ENCODE data around the gene KANTR. TPM values are rescaled to one million over a fixed set of nuclear protein-coding genes. Genes with fewer than 3 reads are reported as not detected.

KANTR gene
- total RNA-seq, 1 experiment from 2014 or later: 18.2 TPM

GRCh38 chrX:53085661-53086229 is 8.2 kb upstream of the KANTR start:
- intact Hi-C loops (cut with micrococcal nuclease; ENCODE audit: unreplicated experiment): no loop called here
- Mint-ChIP-seq H3K9me3 (ENCODE audit: low read depth, unreplicated experiment) (no peaks in the 10 kb centered on the region), H3K4me3 (ENCODE audit: low read depth, unreplicated experiment) (no peak overlapping the region), H3K27me3 (ENCODE audit: unreplicated experiment) (no peaks in the 10 kb centered on the region), H3K36me3 (ENCODE audit: insufficient read depth, unreplicated experiment) (peaks cover 52% of the 10 kb centered on the region), H3K4me1 (ENCODE audit: low read depth, unreplicated experiment) (peaks cover 12% of the 10 kb centered on the region), H3K27ac (ENCODE audit: unreplicated experiment) (no peak overlapping the region)
- TF ChIP-seq CTCF (IDR thresholded peaks at IDR 0.05; ENCODE audit: unreplicated experiment): no peak
- CTCF ChIA-PET: no interaction called here
- DNase-seq: no peak
- no TSS peak for BruUV-seq (replicated peaks)

DNA sequence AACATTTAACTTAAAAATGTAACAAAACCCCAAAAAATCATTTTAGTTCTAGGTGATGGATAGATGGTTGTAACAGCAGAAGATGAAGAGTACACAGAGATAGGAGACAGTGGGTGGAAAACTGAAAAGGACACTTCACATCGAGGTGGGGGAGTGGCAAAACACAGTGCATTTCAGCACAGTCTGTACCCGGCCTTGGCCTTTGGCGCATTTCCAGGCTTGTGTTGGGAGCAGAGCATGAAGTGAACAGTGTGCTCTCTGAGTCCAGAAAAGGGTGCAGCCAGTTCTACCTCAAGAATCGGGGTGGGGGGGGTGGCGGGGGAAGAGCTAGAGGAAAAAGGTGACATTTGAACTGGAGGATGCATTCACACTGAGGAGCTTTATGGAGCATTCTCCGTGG is 7.5 kb upstream of the KANTR start:
- Mint-ChIP-seq H3K9me3 (ENCODE audit: low read depth, unreplicated experiment) (no peaks in the 10 kb centered on the region), H3K27me3 (ENCODE audit: unreplicated experiment) (no peaks in the 10 kb centered on the region), H3K36me3 (ENCODE audit: insufficient read depth, unreplicated experiment) (peaks cover 50% of the 10 kb centered on the region), H3K4me3 (ENCODE audit: low read depth, unreplicated experiment) (no peak overlapping the region), H3K4me1 (ENCODE audit: low read depth, unreplicated experiment) (peaks cover 12% of the 10 kb centered on the region), H3K27ac (ENCODE audit: unreplicated experiment) (no peak overlapping the region)
- intact Hi-C loops (cut with micrococcal nuclease; ENCODE audit: unreplicated experiment): no loop called here
- CTCF ChIA-PET: no interaction called here
- BruUV-seq (replicated peaks): no TSS peak
- no peak for TF ChIP-seq CTCF (IDR thresholded peaks at IDR 0.05; ENCODE audit: unreplicated experiment)
- no peak for DNase-seq

DNA sequence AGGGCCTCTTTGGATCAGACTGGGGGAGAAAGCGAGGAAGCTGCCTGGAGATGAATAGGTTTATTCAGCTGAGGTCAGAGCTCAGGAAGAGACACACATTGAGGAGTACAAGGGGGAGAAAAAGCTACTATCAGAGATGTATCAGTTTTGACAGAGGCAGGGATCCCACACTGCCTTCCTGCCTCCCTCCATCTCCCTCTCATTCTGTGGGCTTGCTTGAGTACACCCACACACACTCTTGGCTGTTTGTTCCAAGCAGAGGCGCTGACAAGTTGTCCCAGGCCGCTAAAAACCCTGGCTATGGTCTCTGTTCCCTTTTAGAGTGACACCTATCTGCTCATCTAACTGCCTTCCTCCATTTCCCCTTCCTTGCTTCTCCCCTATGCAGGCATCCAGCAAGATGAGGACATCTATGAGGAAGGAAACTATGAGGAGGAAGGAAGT is 6.5 kb upstream of the KANTR start:
- H3K4me3 Mint-ChIP-seq (ENCODE audit: low read depth, unreplicated experiment): no peak overlapping the region
- CTCF ChIA-PET: no interaction called here
- peaks cover 12% of the 10 kb centered on the region for H3K4me1 Mint-ChIP-seq (ENCODE audit: low read depth, unreplicated experiment)
- H3K9me3 Mint-ChIP-seq (ENCODE audit: low read depth, unreplicated experiment): no peaks in the 10 kb centered on the region
- H3K27me3 Mint-ChIP-seq (ENCODE audit: unreplicated experiment): no peaks in the 10 kb centered on the region
- BruUV-seq (replicated peaks): no TSS peak
- TF ChIP-seq CTCF (IDR thresholded peaks at IDR 0.05; ENCODE audit: unreplicated experiment): no peak
- intact Hi-C loops (cut with micrococcal nuclease; ENCODE audit: unreplicated experiment): no loop called here
- H3K36me3 Mint-ChIP-seq (ENCODE audit: insufficient read depth, unreplicated experiment): peaks cover 41% of the 10 kb centered on the region
- DNase-seq: no peak
- H3K27ac Mint-ChIP-seq (ENCODE audit: unreplicated experiment): no peak overlapping the region

GRCh38 chrX:53088136-53088974 is 5.6 kb upstream of the KANTR start:
- Mint-ChIP-seq H3K36me3 (ENCODE audit: insufficient read depth, unreplicated experiment) (peaks cover 36% of the 10 kb centered on the region), H3K9me3 (ENCODE audit: low read depth, unreplicated experiment) (no peaks in the 10 kb centered on the region), H3K27ac (ENCODE audit: unreplicated experiment) (no peak overlapping the region), H3K27me3 (ENCODE audit: unreplicated experiment) (no peaks in the 10 kb centered on the region), H3K4me1 (ENCODE audit: low read depth, unreplicated experiment) (peaks cover 6% of the 10 kb centered on the region), H3K4me3 (ENCODE audit: low read depth, unreplicated experiment) (no peak overlapping the region)
- TF ChIP-seq CTCF (IDR thresholded peaks at IDR 0.05; ENCODE audit: unreplicated experiment): no peak
- BruUV-seq (replicated peaks): no TSS peak
- CTCF ChIA-PET: no interaction called here
- DNase-seq: no peak
- intact Hi-C loops (cut with micrococcal nuclease; ENCODE audit: unreplicated experiment): no loop called here
